KOPT-K1 (cell line): Measurements from ENCODE around the gene CARD9.

Experiments used
- H3K27ac ChIP-seq: fragments of 200-600 bp; sonication (generic); 2 replicates; pipeline ENCODE4 v1.5.1; 2016; ENCODE audit warnings: antibody characterized with exemption, mild to moderate bottlenecking, low read depth, low read length; ENCODE audit not compliant: poor library complexity, severe bottlenecking
- H3K36me3 ChIP-seq: fragments of 200-600 bp; sonication (generic); 2 replicates; pipeline ENCODE4 v1.5.1; 2017; ENCODE audit warnings: antibody characterized with exemption, mild to moderate bottlenecking, low read length, moderate library complexity; ENCODE audit not compliant: insufficient read depth
- H3K9me3 ChIP-seq: fragments of 200-600 bp; sonication (generic); 2 replicates; pipeline ENCODE4 v1.5.1; 2017; ENCODE audit warnings: antibody characterized with exemption, low read length, mild to moderate bottlenecking; ENCODE audit not compliant: insufficient read depth, poor library complexity, severe bottlenecking

Gene CARD9

DNA sequence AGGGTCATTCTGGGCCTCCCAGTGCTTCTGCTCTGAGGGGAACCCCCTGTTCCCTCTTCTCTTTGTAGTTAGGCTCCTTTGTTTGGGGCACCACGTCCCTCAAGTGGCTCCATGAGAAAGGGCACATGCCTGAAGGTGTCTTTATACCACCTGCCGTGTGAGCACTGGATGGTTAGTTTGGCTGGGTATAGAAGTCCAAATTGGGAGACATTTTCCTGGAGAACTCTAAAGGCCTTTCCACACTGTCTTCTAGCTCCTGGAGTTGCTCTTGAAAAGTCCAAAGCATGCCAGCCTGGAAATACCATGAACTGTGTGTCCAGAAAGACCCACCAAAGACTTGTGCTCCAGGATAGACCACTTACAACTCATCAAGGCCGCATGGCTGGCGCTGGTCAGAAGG lies 58.5 kb downstream of the CARD9 start:
- peaks cover 26% of the 10 kb centered on the region for H3K9me3 ChIP-seq
- no peaks in the 10 kb centered on the region for H3K36me3 ChIP-seq
- no peak overlapping the region for H3K27ac ChIP-seq

DNA sequence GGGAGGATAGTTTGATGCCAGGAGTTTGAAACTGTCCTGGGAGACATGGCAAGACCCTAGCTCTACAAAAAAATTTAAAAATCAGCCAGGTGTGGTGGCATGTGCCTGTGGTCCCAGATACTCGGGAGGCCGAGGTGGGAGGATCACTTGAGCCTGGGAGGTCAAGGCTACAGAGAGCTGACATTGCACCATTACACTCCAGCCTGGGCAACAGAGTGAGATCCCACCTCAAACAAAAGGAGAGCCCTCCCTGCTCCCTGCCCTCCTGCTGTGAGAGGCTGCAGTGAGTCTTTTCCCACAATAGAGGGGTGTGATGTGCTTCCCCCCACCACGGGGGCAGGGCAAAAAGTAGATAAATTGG lies 59.4 kb downstream of the CARD9 start:
- H3K9me3 ChIP-seq = peaks cover 26% of the 10 kb centered on the region
- no peaks in the 10 kb centered on the region for H3K36me3 ChIP-seq
- no peak overlapping the region for H3K27ac ChIP-seq
